Mucosa of gallbladder (tissue), 1 donor: ENCODE results near the gene SAMD8. TPM values are rescaled to one million over a fixed set of nuclear protein-coding genes. Genes with fewer than 3 reads are reported as not detected.
"Not testable (repeated sequence)": the region's sequence is repeated elsewhere in the genome, so short reads cannot be mapped to it uniquely, and the experiment has no call there.

Experiments used
- DNase-seq: peaks from one replicate; pipeline ENCODE4 v3.0.0-alpha.2; 2020; ENCODE audit warnings: low spot score
- total RNA-seq: library from RNA; stranded (reverse); gene quantifications from one replicate; pipeline ENCODE4 v1.2.1, GENCODE V29; 2021
- donor health status: DM: no; HTN: no; CAD: no.

The SAMD8 gene
- total RNA-seq, 1 donor from 2014 or later = 20.2 TPM

- DNase-seq = not testable (repeated sequence)
Measured at GRCh38 chr10:75106891-75107290, 4.6 kb upstream of the SAMD8 start.

DNA sequence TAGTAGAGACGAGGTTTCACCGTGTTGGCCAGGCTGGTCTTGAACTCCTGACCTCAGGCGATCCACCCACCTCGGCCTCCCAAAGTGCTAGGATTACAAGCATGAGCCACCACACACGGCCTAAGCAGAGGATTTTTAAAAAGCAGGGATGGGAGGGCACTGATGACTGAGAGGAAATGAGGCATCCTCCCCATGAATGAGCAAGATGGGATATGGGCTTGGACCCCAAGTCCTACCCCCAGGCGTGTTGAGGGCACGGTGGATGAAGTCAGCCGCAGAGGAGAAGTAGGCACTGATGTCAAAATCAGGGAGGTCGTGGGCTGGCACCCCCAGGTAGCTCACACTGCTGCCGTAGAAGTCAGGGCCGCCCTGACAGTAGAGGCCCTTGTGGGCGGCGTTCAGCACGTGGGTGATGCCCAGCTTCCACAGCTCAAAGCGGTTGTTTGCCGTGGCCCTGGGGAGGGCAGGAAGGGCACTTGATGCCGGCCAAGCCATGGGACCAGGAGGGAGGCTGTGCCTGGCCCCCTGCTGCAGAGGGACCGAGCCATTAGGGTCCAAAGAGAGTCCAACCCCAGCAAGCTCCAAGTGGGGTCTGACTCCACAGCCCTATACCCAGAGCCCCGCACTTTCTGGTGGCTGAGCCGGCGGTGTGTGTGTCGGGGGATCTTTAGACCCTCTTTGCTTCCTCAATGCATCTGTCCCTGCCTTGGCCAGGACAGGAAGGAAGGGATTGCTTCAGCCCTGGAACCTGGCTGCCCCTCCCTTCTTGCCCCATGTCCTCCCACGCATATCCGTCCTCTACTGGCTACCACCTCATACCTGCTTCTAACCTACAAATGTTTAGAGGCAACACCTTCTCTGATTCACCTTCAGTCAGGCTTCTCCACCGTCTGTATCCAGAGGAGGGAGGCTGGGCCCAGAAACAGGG, 3.4 kb upstream of the SAMD8 start:
- no peak for DNase-seq

DNA sequence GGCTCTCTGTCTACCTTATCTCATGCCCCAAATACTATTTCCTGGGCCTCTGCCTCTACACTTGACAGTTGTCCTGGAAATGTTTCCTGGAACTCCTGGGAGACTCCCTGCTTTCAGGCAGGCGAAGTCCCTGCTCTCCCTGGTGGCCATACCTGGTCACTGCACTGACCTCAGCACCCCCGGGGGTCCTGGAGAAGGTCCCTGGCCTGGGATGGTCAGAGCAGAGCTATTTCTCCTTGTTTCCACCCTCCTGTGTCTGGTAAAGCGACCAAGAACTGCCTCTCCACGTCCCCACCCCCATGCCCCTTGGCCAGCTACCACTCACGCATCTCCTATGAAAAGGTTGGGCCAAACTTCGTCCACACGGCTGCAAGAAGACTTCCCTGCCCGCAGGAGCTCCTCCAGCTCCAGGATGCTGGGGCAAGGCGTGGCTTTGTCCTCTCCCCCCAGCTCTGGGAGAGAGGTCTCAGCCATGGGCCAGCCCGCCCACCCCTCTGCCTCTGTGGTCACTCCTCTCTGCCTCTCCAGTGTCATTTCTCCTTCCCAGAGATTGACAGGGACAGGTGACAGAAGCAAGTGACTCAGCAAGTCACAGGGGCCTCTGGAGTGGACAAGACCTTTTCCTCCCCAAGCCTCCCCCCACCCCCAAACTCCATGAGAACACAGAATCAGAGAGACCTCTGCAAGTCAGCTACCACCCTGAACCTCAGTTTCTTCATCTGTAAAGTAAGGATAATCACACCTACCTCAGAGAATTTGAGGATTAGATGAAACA, 2.6 kb upstream of the SAMD8 start:
- DNase-seq = no peak

DNA sequence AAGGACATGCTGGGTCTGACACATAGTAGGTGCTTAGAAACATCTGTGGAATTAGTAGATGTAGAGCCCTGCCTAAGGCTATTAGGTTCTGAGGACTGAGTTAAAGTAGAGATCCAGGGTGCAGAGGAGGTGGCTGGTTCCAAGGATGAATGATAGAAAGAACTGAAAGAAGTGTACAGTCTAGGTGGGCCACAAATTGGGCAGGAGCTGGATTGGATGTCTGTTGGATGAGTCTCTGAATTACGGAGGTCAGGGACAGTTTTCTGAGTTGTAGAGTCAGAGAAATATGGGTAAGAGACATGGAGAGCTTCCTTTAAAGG, 2.0 kb upstream of the SAMD8 start:
- no peak for DNase-seq

DNA sequence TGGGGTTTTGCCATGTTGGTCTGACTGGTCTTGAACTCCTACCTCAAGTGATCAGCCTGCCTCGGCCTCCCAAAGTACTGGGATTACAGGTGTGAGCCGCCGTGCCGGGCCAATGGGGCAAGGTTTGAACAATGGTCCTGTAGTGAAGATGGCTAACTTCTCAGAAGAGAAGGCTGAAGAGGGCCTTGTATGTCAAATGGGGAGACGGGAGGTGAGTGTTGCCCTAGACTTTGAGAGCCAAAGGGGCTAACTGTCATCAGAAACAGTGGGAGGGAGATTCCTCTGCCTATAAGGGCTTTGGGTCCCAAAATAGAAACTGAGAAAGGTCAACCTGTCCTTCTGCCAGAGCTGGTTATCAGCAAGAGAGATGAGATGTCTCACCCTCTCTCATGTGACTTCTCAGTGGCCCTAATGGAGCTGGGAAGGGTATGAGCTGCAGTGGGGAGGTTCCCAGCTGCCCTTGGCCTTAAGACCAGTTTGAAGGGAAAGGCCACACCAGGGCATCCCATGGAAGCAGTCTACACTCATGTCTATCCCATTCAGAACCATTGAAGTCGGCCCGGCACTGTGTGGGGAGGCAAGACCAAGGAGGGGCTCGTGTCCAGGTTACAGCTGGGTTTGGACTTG, 1.3 kb upstream of the SAMD8 start:
- no peak for DNase-seq

- DNase-seq = peak; percentile 45
Measured at GRCh38 chr10:75111907-75112679, 637 bp downstream of the SAMD8 start.

DNA sequence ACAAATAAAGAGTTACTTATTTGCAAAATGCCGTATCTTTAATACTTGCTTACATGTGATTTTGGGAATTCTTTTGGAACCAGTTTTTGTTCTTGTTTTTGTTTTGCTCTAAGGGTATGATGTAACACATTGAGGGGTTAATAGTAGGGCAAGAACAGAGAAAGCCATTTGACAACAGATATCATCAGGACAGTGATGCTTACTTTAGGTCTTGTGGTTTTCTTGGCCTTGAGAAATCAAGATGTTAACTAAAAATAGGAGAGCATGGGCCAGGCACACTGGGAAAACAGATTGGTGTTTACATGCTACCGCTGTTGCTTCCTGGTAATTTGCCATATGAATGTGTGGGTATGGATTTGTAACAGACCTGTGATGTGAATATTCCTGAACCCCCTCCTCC, 3.7 kb downstream of the SAMD8 start:
- DNase-seq = no peak

- DNase-seq = not testable (repeated sequence)
Measured at GRCh38 chr10:75116941-75117775, 5.7 kb downstream of the SAMD8 start.

DNA sequence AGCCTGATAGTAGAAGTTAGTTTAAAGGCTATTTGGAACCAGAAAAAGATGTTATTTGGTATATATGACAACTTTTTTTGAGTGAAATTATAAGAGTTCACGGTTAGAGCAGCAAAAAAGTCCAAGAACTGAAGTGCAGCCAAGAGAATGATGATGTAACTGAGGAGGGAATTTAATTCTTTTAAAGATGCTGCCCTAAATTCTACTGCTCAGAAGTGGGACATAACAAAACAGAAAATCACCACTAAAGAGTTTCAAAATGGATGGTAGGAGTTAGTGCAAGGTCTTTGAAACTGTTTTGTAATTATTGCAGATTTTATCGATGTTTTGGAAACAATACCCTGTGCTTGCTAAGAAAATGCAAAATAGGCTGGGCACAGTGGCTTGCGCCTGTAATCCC, 6.5 kb downstream of the SAMD8 start:
- DNase-seq = no peak

DNA sequence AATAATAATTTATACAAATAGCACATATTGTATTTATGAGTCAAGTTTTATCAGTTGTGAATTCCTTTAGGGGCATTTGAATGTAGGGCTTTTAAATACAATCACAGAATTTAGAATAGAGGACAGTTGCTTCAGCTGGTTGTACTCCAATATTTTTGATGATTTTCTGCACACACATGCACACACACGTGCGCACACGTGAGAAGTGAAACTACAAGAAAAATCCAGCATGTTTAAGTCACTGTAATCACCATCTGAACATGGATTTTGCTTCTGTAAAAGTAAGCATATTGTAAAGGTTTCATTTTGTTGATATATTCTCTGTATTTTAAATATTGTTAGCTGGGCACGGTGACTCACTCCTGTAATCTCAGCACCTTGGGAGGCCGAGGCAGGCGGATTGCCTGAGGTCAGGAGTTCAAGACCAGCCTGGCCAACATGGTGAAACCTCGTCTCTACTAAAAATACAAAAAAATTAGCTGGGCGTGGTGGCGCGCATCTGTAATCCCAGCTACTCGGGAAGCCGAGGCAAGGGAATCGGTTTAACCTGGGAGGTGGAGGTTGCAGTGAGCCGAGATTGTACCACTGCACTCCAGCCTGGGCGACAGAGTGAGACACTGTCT, 8.1 kb downstream of the SAMD8 start:
- DNase-seq = not testable (repeated sequence)

- DNase-seq = no peak
Measured at GRCh38 chr10:75121322-75121721, 9.9 kb downstream of the SAMD8 start.

- DNase-seq = no peak
Measured at GRCh38 chr10:75122505-75122904, 11.0 kb downstream of the SAMD8 start.

DNA sequence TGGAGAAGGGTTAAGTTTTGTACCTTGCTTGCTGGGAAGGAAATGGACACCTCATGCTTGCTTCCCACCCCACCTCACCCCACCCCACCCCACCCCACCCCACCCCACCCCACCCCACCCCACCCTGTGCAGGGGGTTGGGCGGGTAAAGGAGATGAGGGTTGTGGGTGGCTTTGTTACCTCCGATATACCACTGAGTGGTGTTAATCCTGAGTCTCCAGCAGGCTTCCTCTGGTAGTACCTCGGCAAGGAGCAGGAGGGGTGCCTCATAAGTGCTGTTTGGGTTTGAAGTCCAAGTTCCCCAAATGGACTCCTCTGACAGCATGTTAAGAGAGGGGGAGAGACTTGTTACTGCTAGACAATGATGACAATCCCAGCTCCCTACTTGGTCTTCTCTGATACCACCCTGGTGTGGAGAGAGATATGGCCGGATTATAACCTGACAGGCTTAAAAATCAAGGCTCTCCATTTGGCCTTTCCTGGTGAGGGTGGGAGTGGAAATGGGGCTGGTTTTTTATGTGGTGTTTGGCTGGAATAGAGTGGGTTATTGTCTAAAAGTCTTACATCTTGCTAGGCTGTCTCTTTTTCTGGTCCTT, 11.7 kb downstream of the SAMD8 start:
- no peak for DNase-seq

- no peak for DNase-seq
Measured at GRCh38 chr10:75126277-75126676, 14.8 kb downstream of the SAMD8 start.

DNA sequence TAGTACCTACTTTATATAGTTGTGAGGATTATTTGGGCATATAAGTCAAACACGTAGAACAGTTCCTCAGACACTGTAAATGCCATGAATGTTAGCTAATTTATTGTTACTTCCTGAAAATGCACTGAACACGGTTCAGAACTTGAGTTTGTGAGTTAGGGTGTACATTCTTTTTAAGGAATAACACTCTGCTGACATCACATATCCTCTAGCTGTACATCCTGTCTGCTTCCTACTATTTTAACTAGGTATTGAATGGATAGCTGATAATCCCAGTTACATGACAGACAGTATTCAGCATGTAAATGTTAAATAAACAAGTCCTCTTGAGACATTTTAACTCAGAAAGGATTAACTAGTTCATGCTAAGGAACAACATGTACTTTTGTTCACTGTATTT, 16.0 kb downstream of the SAMD8 start:
- no peak for DNase-seq

DNA sequence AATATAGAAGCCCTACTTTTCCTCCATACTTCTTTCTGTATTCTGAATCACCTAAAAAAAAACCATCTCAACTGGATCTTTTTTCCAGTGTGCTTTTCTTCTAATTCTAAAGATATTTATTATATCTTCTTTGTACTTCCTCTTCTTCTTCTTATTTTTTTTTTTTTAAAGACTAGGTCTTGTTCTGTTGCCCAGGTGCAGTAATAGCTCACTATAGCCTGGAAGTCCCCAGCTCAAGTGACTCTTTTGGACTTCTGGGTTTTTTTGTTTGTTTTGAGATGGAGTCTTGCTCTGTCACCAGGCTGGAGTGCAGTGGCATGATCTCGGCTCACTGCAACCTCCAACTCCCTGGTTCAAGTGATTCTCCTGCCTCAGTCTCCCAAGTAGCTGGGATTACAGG, 17.5 kb downstream of the SAMD8 start:
- not testable (repeated sequence) for DNase-seq

DNA sequence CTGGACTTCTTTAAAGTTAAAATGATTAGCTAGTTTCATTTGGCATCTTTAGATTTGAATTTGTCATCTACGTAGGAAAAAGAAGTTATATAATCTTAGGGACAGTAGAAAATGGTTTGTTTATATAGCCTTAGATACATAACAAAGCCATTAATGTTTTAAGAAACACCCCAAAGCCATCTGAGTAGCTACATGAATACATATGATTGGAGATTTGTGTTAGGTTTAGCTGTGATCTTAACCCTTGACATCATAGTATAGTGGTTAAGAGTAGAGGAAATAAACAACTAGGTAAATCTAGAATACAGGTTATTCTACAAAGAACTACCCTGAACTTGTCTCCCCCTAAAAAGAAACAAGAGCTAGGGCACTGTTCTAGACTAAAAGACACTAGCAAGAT, 18.1 kb downstream of the SAMD8 start:
- DNase-seq = no peak

DNA sequence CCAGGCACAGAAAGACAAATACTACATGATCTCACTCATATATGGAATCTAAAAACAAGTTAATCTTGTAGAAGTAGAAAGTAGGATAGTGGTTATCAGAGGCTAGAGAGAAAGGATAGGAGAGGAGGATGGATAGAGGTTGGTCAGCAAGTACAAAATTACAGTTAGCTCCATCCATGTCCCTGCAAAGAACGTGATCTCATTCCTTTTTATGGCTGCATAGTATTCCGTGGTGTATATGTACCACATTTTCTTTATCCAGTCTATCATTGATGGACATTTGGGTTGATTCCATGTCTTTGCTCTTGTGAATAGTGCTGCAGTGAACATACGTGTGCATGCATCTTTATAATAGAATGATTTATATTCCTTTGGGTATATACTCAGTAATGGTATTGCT, 22.2 kb downstream of the SAMD8 start:
- DNase-seq = not testable (repeated sequence)

- no peak for DNase-seq
Measured at GRCh38 chr10:75136346-75136745, 24.9 kb downstream of the SAMD8 start.
